GM12892 (cell line): Measurements from ENCODE around the gene OR5H6. TPM values are rescaled to one million over a fixed set of nuclear protein-coding genes. Genes with fewer than 3 reads are reported as not detected.
"Not testable (repeated sequence)": the region's sequence is repeated elsewhere in the genome, so short reads cannot be mapped to it uniquely, and the experiment has no call there.

Experiments used
- DNase-seq: peaks from one replicate; pipeline ENCODE4 v3.0.0; 2011; ENCODE audit not compliant: insufficient read length
- FAIRE-seq: peaks from 2 replicates; lab custom pipeline; 2011; peaks lifted over from hg19 to GRCh38; lab: Jason Lieb, UNC
- POLR2A ChIP-seq: IDR thresholded peaks from 2 replicates; pipeline ENCODE4 v1.6.1; 2011; ENCODE audit warnings: low read depth, low read length, control low read depth
- POLR2AphosphoS5 ChIP-seq: IDR thresholded peaks from 2 replicates; pipeline ENCODE4 v1.6.1; 2011; ENCODE audit warnings: low read depth, low read length, control low read depth
- TAF1 ChIP-seq: IDR thresholded peaks from 2 replicates; pipeline ENCODE4 v1.6.1; 2011; ENCODE audit warnings: low read depth, mild to moderate bottlenecking, control low read depth, low read length, borderline replicate concordance
- polyA plus RNA-seq: library from polyadenylated mRNA; unstranded; fragments of >200 nt; gene quantifications from one replicate; pipeline ENCODE4 v1.2.1, GENCODE V29; 2012; ENCODE audit warnings: missing spikeins, inconsistent platforms; ENCODE audit not compliant: missing spikeins

Gene OR5H6
- not detected for polyA plus RNA-seq

- TF ChIP-seq POLR2AphosphoS5 (no peak), POLR2A (no peak)
- FAIRE-seq (no peak), DNase-seq (no peak)
These were observed at the start of gene OR5H6 for GRCh38 chr3:98263944-98264343. Gene OR5H6, plus strand, starts transcription at chr3:98264244. Its CDS starts 89 bp downstream, at chr3:98264333.

GRCh38 chr3:98215051-98215450 lies 49.0 kb upstream of the OR5H6 start:
- FAIRE-seq = no peak
- no peak for DNase-seq
- TF ChIP-seq TAF1 = no peak
- TF ChIP-seq POLR2A = no peak
- no peak for TF ChIP-seq POLR2AphosphoS5

GRCh38 chr3:98223907-98224672 lies 40.0 kb upstream of the OR5H6 start:
- no peak for TF ChIP-seq POLR2AphosphoS5
- no peak for TF ChIP-seq TAF1
- no peak for TF ChIP-seq POLR2A
- no peak for DNase-seq
- no peak for FAIRE-seq

DNA sequence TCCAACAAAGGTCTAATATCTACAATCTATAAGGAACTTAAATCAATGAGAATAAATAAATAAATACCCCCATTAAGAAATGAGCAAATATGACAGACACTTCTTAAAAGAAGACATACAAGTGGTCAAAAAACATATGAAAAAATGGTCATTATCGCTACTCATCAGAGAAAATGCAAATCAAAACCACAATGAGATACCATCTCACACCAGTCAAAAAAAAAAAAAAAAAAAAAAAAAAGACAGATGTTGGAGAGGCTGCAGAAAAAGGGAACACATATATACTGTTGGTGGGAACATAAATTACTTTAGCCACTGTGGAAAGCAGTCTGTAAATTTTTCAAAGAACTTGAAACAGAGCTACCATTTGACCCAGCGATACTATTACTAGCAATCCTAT lies 31.6 kb upstream of the OR5H6 start:
- no peak for TF ChIP-seq POLR2A
- TF ChIP-seq POLR2AphosphoS5 = no peak
- no peak for TF ChIP-seq TAF1
- DNase-seq (no peak), FAIRE-seq (no peak)

- TF ChIP-seq TAF1 (no peak), POLR2A (peak; percentile 31; the same call in 1 of the 2 replicates)
- FAIRE-seq = no peak
These were observed 30.6 kb upstream of the OR5H6 start for GRCh38 chr3:98233468-98233867.

GRCh38 chr3:98240131-98240530 lies 23.9 kb upstream of the OR5H6 start:
- TF ChIP-seq POLR2AphosphoS5 (no peak), POLR2A (no peak), TAF1 (no peak)
- DNase-seq = no peak
- FAIRE-seq = no peak

More at GRCh38 chr3:98233468-98233867, 30.6 kb upstream of the OR5H6 start:
- no peak for DNase-seq

GRCh38 chr3:98242155-98242554 lies 21.9 kb upstream of the OR5H6 start:
- no peak for FAIRE-seq
- TF ChIP-seq TAF1 (no peak), POLR2AphosphoS5 (no peak), POLR2A (no peak)
- DNase-seq = no peak

DNA sequence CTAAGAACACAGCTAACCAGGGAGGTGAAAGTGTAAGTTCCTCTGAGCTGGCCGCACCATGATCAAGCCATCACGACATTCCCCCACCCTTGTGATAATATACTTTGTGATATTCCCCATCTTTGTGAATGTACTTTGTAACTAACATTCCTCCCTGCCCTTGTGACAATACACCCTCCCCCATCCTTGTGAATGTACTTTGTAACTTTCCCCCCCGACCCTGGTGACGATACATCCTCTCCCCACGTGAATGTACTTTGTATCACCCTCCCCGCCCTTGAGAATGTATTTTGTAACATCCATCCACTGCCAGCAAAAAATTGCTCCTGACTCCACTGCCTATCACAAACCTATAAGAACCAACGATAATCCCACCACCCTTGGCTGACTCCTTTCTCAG lies 20.2 kb upstream of the OR5H6 start:
- FAIRE-seq = no peak
- TF ChIP-seq POLR2A (no peak), TAF1 (no peak), POLR2AphosphoS5 (no peak)

GRCh38 chr3:98246142-98246541 lies 17.9 kb upstream of the OR5H6 start:
- DNase-seq = no peak
- no peak for FAIRE-seq
- no peak for TF ChIP-seq POLR2AphosphoS5
- TF ChIP-seq TAF1 = no peak

More for the DNA sequence above, 20.2 kb upstream of the OR5H6 start:
- no peak for DNase-seq

DNA sequence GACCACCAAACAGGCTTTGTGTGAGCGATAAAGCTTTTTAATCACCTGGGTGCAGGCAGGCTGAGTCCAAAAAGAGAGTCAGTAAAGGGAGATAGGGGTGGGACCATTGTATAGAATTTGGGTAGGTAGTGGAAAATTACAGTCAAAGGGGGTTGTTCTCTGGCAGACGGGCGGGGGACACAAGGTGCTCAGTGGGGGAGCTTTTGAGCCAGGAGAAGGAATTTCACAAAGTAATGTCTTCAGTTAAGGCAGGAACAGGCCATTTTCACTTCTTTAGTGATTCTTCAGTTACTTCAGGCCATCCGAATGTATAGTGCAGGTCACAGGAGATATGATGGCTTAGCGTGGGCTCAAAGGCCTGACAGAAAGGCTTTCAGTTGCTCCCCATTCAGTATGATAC lies 8.0 kb upstream of the OR5H6 start:
- DNase-seq, FAIRE-seq: not testable (repeated sequence)

- TF ChIP-seq POLR2A (no peak), POLR2AphosphoS5 (no peak), TAF1 (no peak)
- FAIRE-seq = no peak
- DNase-seq = no peak
These were observed 4.3 kb upstream of the OR5H6 start for GRCh38 chr3:98259707-98260106.

GRCh38 chr3:98262046-98262445 lies 2.0 kb upstream of the OR5H6 start:
- no peak for DNase-seq
- FAIRE-seq = no peak
- TF ChIP-seq TAF1 (no peak), POLR2AphosphoS5 (no peak), POLR2A (no peak)
